Measurements from ENCODE around the gene CSNK1D.

DNA sequence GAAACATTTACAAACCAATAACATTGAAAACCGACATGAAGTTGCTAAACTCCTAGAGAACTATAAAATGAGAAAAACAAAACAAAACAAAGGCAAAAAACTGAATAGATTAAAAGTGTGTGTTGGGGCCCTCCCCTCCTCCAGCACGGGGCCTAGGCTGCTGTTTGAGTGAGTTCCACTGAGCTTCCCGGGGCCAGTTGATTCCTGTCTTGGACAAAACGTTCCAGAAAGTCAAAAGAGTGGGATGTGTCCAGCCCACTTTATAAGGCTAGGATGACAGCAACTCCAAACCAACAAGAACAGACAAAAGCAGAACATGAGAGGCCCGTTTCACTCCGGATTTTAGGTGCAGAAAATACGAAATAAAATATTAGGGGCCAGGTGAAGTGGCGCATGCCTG lies 11.6 kb upstream of the CSNK1D start:
- TF ChIP-seq EZH2 (IDR thresholded peaks at IDR 0.05; ENCODE audit: low read depth, unreplicated experiment), result no peak
- TF ChIP-seq, protein P1, sequence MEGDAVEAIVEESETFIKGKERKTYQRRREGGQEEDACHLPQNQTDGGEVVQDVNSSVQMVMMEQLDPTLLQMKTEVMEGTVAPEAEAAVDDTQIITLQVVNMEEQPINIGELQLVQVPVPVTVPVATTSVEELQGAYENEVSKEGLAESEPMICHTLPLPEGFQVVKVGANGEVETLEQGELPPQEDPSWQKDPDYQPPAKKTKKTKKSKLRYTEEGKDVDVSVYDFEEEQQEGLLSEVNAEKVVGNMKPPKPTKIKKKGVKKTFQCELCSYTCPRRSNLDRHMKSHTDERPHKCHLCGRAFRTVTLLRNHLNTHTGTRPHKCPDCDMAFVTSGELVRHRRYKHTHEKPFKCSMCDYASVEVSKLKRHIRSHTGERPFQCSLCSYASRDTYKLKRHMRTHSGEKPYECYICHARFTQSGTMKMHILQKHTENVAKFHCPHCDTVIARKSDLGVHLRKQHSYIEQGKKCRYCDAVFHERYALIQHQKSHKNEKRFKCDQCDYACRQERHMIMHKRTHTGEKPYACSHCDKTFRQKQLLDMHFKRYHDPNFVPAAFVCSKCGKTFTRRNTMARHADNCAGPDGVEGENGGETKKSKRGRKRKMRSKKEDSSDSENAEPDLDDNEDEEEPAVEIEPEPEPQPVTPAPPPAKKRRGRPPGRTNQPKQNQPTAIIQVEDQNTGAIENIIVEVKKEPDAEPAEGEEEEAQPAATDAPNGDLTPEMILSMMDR (conservative IDR thresholded peaks at IDR 0.05; ENCODE audit: low read depth in 2 of 2), result no peak
